Activated CD8-positive, alpha-beta memory T cell treated with anti-CD3 and anti-CD28 coated beads for 4 hours (primary cell): Measurements from ENCODE around the gene ITSN1.
"Not testable (repeated sequence)": the region's sequence is repeated elsewhere in the genome, so short reads cannot be mapped to it uniquely, and the experiment has no call there.

ENCODE experiments used
- DNase-seq, 2 donors: peaks; one replicate each; pipeline ENCODE4 v3.0.0-alpha.2; 2020; ENCODE audit warnings: low read depth in 2 of 2

ITSN1 gene

DNA sequence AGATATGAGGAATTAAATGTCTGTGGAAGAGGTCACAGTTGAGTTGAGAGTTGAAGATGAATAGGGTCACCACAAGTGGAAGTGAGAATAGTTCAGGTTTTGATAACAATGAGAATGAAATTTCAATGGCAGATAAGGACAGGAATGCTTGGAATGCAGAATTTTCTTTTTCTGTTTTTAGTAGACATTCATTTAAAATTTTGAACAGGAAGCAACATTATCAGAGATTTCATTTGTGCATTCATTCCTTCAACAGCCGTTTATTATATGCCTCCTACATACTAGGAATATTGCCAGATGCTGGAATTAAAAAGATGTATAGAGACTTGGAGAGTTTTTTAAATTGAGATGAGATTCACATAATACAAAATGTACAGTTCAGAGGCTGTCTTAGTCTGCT lies 126.8 kb downstream of the ITSN1 start:
- no peak for DNase-seq

DNA sequence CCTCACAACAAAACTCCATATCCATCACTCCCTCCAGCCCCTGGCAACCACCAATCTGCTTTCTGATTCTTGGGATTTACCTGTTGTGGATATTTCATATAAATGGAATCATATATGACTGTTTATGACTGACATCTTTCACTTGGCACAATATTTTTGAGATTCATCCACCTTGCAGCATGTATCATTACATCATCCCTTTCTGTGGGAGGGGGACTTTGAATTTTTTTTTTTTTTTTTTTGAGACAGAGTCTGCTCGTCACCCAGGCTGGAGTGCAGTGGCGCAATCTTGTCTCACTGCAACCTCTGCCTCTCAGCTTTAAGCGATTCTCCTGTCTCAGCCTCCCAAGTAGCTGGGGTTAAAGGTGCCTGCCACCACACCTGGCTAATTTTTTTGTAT lies 128.2 kb downstream of the ITSN1 start:
- DNase-seq, result no peak

DNA sequence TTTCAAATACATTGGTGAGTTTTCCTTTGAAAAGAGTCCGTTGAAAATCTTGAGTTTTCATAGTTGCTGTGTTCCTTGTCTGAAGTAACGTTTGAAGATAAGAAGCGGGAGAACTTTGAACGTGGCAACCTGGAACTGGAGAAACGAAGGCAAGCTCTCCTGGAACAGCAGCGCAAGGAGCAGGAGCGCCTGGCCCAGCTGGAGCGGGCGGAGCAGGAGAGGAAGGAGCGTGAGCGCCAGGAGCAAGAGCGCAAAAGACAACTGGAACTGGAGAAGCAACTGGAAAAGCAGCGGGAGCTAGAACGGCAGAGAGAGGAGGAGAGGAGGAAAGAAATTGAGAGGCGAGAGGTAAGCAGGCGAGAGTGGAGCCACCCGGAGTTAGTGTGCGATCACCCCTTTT lies 129.7 kb downstream of the ITSN1 start:
- DNase-seq, result no peak

DNA sequence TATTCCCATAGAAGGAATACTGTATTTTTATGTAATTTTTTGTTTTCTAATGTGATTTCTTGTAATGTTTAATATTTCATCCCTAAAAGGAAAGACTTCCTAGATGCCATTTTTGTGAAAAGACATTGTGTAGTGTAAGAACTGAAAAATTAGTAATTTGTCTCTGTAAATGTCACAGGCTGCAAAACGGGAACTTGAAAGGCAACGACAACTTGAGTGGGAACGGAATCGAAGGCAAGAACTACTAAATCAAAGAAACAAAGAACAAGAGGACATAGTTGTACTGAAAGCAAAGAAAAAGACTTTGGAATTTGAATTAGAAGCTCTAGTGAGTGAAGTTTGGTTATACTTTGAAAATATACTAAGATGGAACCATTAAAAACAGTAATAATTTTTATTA lies 132.2 kb downstream of the ITSN1 start:
- no peak for DNase-seq

DNA sequence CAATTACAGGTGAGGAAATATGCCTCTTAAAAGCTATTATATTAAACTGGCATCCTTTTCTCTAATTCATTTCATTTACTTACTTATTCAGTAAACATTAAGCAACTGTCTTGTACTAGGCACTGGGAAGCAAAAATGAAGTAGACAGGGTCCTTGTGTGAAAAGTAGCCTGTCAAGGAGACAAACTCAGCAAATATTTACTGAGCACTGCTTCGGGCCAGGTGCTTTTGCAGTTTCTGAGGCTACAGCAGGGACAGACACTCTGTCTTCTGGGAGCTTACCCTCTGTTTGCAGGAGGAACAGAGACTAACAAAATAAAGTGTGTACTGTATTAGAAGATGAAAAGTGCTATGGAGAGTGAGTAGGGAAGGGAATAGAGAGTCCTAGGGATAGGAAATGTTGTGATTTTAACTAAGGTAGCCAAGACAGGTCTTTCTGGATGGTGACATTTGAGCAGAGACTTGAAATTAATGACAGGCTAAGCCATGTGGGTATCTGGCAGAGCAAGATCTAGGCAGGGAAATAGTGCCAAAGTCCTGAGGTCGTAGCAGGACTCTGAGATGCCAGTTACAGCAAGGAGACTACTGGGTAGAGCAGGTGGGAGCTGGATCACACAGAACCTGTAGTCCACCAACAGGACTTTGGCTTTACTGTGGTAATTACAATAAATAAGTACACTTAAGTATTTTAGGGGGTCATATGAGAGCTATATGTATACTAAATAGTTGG lies 133.0 kb downstream of the ITSN1 start:
- no peak for DNase-seq

DNA sequence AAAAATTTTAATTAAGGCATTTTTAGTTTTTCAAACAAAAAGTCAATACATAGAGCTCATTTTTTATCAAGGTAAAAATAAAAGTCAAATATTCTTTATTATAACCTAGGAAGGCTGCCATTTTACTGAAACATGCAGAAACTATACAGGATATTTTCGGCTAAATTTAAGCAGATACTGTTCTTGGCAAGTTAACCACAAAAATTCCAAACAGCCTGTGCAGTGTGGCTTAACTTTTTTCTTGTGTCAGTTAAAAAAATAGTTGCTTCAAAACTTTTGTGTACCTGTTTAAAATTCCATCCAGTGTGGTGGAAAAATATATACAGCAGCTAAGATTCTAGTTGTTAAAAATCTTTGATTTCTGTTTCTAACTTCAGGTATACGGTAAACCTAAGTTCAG lies 138.3 kb downstream of the ITSN1 start:
- DNase-seq, result no peak

DNA sequence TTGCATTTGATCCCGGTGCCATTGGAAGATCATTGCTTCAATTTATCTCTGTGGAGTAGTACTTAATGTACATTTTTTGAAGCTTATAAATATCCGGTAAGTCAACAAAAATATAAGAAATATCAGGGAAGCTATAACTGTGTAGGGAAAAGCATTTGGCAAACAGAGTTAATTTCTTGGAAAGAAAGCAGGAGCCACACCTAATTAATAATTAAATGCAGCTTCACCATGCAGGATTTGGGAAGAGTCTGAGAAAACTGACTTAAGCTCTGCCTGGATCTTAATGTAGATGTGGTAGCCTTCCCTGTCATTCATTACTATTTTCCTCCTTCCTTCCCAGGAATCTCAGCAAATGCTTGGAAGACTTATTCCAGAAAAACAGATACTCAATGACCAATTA lies 138.8 kb downstream of the ITSN1 start:
- no peak for DNase-seq

DNA sequence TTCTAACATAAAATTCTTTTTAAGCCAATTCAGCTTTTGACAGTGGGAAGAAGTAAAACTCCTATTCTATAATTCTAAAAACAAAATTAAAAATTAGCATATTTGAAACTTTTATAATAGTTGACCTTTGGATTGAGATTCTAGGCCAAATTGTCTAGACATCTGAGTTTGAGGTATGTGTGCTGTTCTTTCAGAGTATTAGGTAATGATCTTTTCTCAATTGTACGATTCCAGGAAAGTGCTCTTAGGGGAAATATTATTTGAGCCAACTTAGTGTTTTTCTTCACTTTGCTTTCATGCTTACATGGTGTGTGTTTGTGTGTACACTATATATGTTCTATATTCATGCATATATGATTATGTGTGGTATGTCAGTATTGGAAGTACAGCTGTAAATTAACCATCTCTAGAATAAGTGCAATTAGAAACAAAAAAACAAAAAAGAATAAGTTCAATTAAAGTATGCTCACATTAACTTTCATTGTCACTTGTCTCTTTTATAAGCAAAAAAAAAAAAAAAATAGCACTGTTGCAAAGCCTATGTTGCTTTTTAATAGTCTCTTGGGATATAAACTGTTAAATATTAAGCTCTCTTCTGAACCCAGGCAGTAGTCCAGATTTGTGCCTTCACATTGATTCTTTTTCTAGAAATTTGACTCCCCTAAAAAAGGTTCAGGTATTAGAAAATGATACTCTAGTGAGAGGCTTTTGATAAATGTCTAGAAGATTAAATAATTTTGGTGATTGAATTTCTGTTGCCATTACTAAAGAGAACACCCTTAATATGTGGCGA lies 141.1 kb downstream of the ITSN1 start:
- DNase-seq, result no peak

DNA sequence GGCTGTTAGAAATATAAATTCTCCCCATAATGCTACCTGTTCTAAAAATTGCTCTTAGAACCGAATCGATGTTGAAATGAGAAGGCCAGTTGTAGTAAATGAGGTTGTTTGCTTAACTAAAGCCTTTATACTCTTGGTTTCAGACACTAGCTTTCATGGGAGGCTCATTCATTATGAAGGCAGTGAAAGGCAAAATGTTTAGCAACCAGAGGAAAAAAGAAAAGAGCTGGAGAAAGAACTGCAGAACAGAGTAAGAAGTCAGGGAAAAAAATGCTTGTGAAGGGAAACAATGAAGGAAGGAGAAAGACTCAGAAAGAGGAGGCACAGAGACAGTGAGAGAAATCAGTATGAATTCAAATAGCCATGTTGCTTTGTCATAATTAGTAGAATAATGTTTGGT lies 145.1 kb downstream of the ITSN1 start:
- DNase-seq, result no peak

DNA sequence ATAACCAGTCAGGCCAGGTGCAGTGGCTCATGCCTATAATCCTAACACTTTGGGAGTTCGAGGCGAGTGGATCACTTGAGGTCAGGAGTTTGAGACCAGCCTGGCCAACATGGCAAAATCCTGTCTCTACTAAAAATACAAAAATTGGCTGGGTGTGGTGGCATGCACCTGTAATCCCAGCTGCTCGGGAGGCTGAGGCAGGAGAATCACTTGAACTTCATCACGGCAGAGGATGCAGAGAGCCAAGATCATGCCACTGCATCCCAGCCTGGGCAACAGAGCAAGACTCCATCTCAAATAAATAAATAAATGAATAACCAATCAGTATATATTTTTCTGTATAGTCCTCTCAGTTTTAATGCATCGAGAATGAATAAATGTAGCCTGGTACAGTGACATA lies 146.1 kb downstream of the ITSN1 start:
- not testable (repeated sequence) for DNase-seq

DNA sequence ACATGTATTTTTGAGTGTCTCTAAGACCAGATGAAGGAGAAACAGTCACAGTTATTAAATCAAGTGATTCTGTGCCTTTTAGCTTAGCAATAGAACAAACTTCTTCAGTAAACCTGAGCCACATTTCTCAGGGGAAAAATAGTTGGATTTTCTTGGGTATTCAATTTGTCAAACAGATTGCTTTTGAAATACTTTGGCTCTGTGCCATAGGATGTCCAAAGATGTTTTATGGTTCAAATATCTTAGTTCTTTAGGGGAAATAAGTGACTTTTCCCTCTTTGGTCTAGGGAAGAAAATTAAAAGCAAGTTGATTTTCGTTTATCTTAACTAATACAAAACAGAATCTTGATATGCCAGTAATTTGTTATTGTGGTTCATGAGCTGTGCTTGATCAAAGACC lies 147.4 kb downstream of the ITSN1 start:
- DNase-seq, result no peak

DNA sequence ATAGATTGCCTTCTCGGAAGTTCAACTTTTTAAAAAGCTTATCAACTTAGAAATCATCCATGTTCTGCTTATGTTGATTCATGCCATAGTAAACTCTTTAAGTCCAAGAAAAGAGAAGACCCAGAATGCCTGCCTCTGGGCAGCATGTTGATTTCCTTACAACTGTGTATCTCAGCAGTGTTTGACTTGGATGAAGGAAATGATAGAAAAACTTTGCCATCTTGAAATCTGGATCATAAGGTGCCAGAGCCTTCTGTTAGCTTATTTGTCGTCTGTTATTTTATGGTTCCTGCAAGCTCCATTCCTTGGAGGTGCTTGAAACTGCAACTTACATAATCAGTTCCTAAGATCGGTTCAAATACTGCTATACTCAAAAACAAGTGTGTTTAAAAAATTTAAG lies 148.8 kb downstream of the ITSN1 start:
- DNase-seq, result no peak

DNA sequence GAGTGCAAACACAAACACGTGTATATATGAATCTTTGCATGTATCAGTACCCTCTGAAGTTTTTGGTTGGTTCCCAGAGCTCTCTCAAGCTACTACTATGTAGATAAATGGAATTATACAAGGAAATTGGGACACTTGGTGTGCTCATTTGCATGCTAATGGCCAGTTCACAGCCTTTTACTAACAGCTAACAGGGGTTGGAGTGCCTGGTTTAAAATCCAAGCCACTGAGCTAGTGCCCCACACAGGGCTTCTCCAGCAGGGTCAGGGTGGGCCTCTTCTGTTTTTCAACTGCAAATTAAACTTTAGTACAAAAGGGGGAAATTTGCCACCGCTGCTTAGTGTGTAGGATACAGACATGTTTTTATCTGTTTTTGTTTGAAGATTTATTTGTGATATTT lies 152.3 kb downstream of the ITSN1 start:
- DNase-seq, result no peak

DNA sequence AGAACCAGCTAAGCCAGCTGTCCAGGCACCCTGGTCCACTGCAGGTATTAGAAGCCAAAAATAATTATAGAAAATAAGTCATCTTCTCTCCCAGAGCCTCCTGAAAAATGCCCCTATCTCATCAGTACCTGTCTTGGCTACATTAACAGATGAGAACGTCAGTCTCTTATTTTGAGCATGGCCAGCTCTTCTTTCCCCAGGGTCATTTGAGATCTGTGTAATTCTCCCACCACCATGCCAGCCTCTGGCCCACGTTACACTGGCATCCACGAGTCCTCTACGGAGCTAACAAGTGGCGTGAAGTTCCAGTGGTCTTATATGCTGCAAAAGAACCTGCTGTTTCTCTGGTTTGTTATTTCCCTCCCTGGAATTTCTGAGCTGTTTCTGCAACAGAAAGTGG lies 155.3 kb downstream of the ITSN1 start:
- no peak for DNase-seq

DNA sequence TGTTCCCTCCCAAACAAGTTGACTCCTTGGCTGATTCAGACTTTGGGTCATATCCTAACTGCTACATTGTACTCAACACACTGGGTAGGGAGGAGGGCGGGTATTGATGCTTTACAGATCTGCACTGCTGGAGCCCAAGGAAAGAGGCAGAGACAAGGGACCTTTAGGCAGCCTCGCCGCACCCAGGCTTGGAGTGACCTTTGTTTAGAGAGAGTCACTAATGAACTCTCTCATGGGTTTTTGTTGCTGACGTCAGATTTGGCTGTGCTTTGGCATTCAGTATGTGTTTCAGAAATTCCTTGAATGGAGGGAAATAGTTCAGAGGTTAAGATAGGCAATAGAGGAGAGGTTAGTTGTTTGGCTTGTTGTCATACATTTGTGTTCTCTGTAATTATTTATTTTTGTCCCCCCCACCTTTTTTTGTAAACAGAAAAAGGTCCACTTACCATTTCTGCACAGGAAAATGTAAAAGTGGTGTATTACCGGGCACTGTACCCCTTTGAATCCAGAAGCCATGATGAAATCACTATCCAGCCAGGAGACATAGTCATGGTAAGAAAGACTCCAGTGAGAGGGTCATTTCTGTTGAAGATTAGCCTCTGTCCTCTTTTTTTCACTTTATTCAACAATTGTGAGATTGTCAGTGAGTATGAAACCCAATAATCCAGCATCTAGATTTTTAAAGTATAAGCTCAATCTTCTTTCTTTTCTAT lies 157.2 kb downstream of the ITSN1 start:
- DNase-seq, result no peak

DNA sequence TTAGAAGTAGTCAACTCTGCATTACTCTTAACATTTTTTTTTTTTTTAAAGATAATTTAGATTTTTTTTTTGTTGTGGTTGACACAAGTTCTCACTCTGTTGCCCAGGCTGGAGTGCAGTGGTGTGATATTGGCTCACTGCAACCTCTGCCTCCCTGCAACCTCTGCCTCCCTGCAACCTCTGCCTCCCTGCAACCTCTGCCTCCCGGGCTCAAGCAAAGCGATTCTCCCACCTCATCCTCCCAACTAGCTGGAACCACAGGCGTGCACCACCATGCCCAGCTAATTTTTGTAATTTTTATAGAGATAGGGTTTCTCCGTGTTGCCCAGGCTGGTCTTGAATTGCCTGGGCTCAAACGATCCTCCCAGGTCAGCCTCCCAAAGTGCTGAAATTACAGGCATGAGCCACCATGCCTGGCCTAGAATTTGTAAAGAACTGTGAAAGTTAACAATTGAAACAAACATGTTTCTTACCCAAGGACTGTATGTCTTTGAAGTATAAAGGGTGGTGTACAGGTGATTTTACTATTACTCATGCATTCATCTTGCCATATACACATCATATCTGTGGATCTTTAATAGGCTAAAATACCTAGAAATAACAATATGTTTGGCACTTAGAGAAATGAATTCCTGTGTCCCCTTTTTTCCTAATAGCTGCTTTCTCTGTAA lies 158.6 kb downstream of the ITSN1 start:
- DNase-seq, result no peak

DNA sequence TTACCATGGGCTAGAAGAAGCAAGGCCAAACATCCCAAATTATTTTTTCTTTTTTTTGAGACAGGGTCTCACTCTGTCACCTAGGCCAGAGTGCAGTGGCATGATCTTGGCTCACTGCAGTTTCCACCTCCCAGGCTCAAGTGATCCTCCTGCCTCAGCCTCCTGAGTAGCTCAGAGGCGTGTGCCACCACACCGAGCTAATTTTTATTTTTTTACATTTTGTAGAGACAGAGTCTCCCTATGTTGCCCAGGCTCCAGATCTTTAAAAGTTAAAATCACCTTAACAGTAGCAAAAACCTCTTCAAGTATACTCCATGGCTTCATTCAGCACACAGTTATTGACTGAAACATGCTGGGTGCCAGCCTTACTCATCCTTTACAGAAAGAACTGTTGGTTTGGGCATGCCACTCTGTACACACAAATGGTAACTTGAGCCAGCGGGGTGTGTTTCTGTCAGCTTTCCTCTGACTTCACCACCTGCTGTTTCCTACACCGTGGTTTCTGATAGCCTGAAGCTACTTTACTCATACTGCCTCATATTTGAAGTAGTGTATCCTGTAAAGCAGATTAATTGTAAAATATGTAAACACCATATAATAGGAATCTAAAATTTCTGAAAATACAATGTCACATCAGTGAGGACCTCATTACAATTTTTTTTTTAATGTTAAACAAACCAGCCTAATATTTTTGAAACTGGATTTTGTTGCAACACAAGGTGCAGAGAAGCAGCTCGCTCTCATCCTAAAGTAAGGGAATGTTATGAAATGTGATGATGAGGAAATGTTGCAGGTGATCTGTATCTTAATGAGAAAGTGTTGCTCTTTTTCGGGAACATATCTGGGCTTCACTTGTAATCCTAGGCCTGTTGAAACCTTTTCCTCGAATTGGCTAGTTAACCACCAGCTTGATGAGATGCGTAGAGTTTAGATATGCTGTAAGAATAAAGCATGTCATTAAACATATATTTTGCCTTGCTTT lies 159.4 kb downstream of the ITSN1 start:
- no peak for DNase-seq

DNA sequence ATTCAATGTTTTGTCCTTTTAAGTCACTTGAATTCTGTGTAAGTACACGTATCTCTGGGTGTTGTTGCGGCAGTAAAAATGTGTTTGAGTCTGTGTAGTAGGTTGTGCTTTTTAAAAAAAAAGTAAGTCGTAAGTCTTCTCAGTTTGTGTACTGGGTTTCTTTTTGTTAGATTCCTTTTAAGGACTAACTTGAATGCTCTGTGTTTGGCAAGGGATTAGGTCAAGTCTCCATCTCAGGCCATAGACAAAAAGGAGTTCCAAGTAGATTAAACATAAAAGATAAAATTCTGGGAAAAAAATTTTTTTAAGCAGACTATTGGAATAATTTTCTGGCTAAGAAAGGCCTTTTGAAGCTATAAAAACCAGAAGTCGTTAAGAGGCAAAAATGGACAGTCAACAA lies 160.2 kb downstream of the ITSN1 start:
- DNase-seq, result no peak

DNA sequence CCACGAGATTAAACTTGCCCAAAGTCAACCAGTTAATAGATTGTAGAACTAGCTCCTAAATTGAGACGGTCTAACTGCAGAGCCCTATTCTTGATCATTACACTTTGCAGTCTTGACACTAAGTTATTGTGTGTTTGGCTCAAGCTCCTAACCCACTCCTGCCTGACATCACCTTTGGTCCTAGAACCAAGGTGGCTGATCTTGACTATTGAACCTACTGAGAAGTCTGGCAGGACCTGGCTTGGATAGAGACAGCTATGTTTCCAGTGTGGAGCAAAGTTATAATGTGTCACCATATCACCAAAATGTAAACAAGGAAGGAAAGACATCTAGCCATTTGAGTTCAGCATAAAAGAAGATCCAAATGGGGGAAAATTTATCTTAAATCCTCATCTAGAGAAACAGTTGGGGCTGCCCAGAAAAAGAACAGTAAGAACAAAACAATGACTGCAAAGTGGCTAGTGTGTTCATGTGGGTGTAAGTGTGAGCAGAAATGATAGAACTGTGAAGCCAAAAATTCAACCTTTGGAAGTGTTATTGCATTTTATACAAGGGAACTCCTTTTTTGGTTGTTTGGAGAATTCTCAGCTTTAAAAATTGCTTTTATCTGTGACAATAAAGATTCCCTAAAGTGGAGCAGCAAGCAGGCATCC lies 166.5 kb downstream of the ITSN1 start:
- no peak for DNase-seq

DNA sequence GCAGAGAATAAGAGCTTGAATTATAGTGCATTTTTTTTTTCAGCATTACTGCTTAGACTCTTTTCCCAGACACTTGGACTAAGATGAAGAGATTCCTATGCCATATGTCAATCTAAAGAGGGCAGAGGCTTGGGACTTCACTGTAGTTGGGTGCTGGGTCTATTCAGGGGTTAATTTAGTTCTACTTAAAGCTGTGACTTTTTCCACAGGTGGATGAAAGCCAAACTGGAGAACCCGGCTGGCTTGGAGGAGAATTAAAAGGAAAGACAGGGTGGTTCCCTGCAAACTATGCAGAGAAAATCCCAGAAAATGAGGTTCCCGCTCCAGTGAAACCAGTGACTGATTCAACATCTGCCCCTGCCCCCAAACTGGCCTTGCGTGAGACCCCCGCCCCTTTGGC lies 168.5 kb downstream of the ITSN1 start:
- no peak for DNase-seq
